Measurements from ENCODE around the gene FOXA2.

The FOXA2 gene

GRCh38 chr20:22548040-22548439 is 36.3 kb downstream of the FOXA2 start:
- DNase-seq (ENCODE audit: low read depth in 2 of 2): no peak
- TF ChIP-seq, protein P1, sequence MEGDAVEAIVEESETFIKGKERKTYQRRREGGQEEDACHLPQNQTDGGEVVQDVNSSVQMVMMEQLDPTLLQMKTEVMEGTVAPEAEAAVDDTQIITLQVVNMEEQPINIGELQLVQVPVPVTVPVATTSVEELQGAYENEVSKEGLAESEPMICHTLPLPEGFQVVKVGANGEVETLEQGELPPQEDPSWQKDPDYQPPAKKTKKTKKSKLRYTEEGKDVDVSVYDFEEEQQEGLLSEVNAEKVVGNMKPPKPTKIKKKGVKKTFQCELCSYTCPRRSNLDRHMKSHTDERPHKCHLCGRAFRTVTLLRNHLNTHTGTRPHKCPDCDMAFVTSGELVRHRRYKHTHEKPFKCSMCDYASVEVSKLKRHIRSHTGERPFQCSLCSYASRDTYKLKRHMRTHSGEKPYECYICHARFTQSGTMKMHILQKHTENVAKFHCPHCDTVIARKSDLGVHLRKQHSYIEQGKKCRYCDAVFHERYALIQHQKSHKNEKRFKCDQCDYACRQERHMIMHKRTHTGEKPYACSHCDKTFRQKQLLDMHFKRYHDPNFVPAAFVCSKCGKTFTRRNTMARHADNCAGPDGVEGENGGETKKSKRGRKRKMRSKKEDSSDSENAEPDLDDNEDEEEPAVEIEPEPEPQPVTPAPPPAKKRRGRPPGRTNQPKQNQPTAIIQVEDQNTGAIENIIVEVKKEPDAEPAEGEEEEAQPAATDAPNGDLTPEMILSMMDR (IDR thresholded peaks at IDR 0.05; ENCODE audit: low read depth, low read length): no peak
- no peak overlapping the region for H3K4me3 ChIP-seq (replicated peaks in 1 of 2; ENCODE audit: low read depth in 2 of 2, low read length in 2 of 2)

DNA sequence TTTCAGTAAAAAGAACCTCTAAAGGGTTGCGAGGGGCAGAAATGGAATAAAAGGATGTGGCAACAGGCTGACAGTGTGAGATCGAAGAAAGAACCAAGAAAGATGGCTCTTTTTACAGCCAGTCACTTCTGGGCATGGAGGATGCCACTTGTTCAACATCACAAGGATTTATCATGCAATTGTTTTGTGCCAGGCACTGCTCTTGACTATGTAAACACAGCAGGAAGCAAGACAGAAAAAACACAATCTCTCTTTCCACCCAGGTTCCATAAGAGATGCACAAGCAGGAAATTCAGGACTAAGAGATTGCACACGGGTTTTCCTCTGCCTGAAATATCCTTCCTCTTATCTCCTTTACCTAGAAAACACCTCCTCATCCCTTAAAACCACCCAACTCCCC is 38.0 kb downstream of the FOXA2 start:
- DNase-seq (ENCODE audit: low read depth in 2 of 2): no peak
- TF ChIP-seq, protein P1 (IDR thresholded peaks at IDR 0.05; ENCODE audit: low read depth, low read length): no peak
- no peak overlapping the region for H3K4me3 ChIP-seq (replicated peaks in 1 of 2; ENCODE audit: low read depth in 2 of 2, low read length in 2 of 2)

DNA sequence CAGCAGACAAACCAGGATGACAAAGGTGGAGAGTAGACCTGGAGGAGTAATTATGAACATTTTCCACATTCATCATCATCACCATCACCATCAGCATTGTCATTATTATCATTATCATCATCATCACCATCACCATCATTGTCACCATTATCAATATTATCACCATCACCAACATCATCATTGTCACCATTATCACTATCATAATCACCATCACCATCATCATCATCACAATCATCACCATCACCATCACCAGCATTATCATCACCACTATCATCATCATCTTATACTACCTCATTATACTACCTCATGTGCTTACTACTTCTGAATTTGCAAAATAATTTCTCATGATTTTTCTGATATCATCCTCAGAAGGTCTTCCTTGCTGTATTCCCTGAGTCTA is 39.3 kb downstream of the FOXA2 start:
- no peak overlapping the region for H3K4me3 ChIP-seq (replicated peaks in 1 of 2; ENCODE audit: low read depth in 2 of 2, low read length in 2 of 2)
- DNase-seq (ENCODE audit: low read depth in 2 of 2): no peak
- TF ChIP-seq, protein P1 (IDR thresholded peaks at IDR 0.05; ENCODE audit: low read depth, low read length): no peak

DNA sequence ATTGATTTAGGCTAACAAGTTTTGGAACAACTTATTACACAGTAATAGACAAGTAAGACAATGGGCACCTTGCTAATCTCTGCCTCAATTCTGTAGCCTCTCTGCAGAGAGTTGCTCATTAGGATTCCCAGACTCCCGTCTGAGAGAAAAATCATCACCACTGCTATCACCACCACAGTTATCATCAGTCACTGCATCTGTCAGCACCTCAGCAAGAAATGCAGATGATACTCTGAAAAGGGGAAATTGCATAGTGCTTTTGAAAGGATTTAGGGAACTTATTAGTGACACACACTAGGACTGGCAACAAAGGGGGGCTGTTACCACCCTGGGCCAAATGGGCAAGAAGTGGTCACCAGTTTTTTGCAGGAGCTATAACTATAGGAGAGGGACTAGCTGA is 39.9 kb downstream of the FOXA2 start:
- no peak overlapping the region for H3K4me3 ChIP-seq (replicated peaks in 1 of 2; ENCODE audit: low read depth in 2 of 2, low read length in 2 of 2)
- no peak for DNase-seq (ENCODE audit: low read depth in 2 of 2)
- TF ChIP-seq, protein P1 (IDR thresholded peaks at IDR 0.05; ENCODE audit: low read depth, low read length): no peak

DNA sequence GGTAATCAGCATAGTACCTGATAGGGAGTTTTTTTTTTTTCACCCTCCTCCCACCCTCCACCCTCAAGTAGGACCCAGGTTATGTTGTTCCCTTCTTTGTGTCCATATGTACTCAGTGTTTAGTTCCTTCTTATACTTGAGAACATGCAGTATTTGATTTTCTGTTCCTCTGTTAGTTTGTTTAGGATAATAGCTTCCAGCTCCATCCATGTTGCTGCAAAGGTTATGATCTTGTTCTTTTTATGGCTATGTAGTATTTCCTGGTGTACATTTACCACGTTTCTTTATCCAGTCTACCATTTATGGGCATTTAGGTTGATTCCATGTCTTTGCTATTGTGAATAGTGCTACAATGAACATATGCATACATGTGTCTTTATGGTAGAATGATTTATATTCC is 41.9 kb downstream of the FOXA2 start:
- H3K4me3 ChIP-seq (replicated peaks in 1 of 2; ENCODE audit: low read depth in 2 of 2, low read length in 2 of 2): no peak overlapping the region
- no peak for DNase-seq (ENCODE audit: low read depth in 2 of 2)
- TF ChIP-seq, protein P1 (IDR thresholded peaks at IDR 0.05; ENCODE audit: low read depth, low read length): no peak

- DNase-seq (ENCODE audit: low read depth in 2 of 2): no peak
- H3K4me3 ChIP-seq (replicated peaks in 1 of 2; ENCODE audit: low read depth in 2 of 2, low read length in 2 of 2): no peak overlapping the region
- TF ChIP-seq, protein P1 (IDR thresholded peaks at IDR 0.05; ENCODE audit: low read depth, low read length): no peak
Measured at GRCh38 chr20:22540832-22541231, 43.5 kb downstream of the FOXA2 start.
